ENCODE measurements around the gene GATAD2B.

The GATAD2B gene

GRCh38 chr1:153953859-153954365, 31.1 kb upstream of the GATAD2B start:
- FAIRE-seq (no peak), DNase-seq (ENCODE audit: extremely low spot score, insufficient read length, low read depth) (no peak)

GRCh38 chr1:153951801-153952200, 29.0 kb upstream of the GATAD2B start:
- FAIRE-seq (no peak), DNase-seq (ENCODE audit: extremely low spot score, insufficient read length, low read depth) (no peak)

- no peak for FAIRE-seq
Measured at GRCh38 chr1:153951183-153951582, 28.4 kb upstream of the GATAD2B start.

GRCh38 chr1:153946622-153947241, 24.0 kb upstream of the GATAD2B start, which contains the start of gene DENND4B:
TSS of gene DENND4B (minus strand) at chr1:153946718. CDS start at chr1:153944374, 2,344 bp downstream.
- DNase-seq (ENCODE audit: extremely low spot score, insufficient read length, low read depth) = peak; percentile 88
- peak; percentile 73 for FAIRE-seq

More at GRCh38 chr1:153951183-153951582, 28.4 kb upstream of the GATAD2B start:
- no peak for DNase-seq (ENCODE audit: extremely low spot score, insufficient read length, low read depth)

- peak; percentile 80 for DNase-seq (ENCODE audit: extremely low spot score, insufficient read length, low read depth)
- peak; percentile 97 for FAIRE-seq
Measured at GRCh38 chr1:153945795-153946621, 23.2 kb upstream of the GATAD2B start.

GRCh38 chr1:153945131-153945794, 22.5 kb upstream of the GATAD2B start:
- DNase-seq (ENCODE audit: extremely low spot score, insufficient read length, low read depth) (no peak), FAIRE-seq (no peak)

- FAIRE-seq (no peak), DNase-seq (ENCODE audit: extremely low spot score, insufficient read length, low read depth) (no peak)
Measured at GRCh38 chr1:153944827-153945117, 22.0 kb upstream of the GATAD2B start.

- DNase-seq (ENCODE audit: extremely low spot score, insufficient read length, low read depth) = no peak
- no peak for FAIRE-seq
Measured at GRCh38 chr1:153944005-153944826, 21.4 kb upstream of the GATAD2B start.

- FAIRE-seq = no peak
- no peak for DNase-seq (ENCODE audit: extremely low spot score, insufficient read length, low read depth)
Measured at GRCh38 chr1:153942766-153943549, 20.2 kb upstream of the GATAD2B start.

GRCh38 chr1:153941826-153942725, 19.3 kb upstream of the GATAD2B start:
- FAIRE-seq (no peak), DNase-seq (ENCODE audit: extremely low spot score, insufficient read length, low read depth) (no peak)

GRCh38 chr1:153940756-153941155, 18.0 kb upstream of the GATAD2B start:
- FAIRE-seq = no peak
- no peak for DNase-seq (ENCODE audit: extremely low spot score, insufficient read length, low read depth)

GRCh38 chr1:153939476-153939875, 16.7 kb upstream of the GATAD2B start:
- no peak for FAIRE-seq
- DNase-seq (ENCODE audit: extremely low spot score, insufficient read length, low read depth) = no peak

GRCh38 chr1:153938996-153939395, 16.2 kb upstream of the GATAD2B start:
- DNase-seq (ENCODE audit: extremely low spot score, insufficient read length, low read depth) = no peak
- no peak for FAIRE-seq

- FAIRE-seq (no peak), DNase-seq (ENCODE audit: extremely low spot score, insufficient read length, low read depth) (no peak)
Measured at GRCh38 chr1:153937331-153937730, 14.6 kb upstream of the GATAD2B start.

- FAIRE-seq (no peak), DNase-seq (ENCODE audit: extremely low spot score, insufficient read length, low read depth) (no peak)
Measured at GRCh38 chr1:153936011-153936802, 13.4 kb upstream of the GATAD2B start.

GRCh38 chr1:153934746-153935145, 12.0 kb upstream of the GATAD2B start:
- FAIRE-seq (no peak), DNase-seq (ENCODE audit: extremely low spot score, insufficient read length, low read depth) (no peak)

GRCh38 chr1:153933955-153934354, 11.2 kb upstream of the GATAD2B start:
- FAIRE-seq = no peak
- DNase-seq (ENCODE audit: extremely low spot score, insufficient read length, low read depth) = no peak

GRCh38 chr1:153933430-153933829, 10.7 kb upstream of the GATAD2B start:
- FAIRE-seq (no peak), DNase-seq (ENCODE audit: extremely low spot score, insufficient read length, low read depth) (no peak)

All from GM18507 (cell line).